GM23248 (cell line): Measurements from ENCODE around the gene SGTB. TPM values are rescaled to one million over a fixed set of nuclear protein-coding genes. Genes with fewer than 3 reads are reported as not detected.

Source experiments
- DNase-seq: peaks from one replicate; pipeline ENCODE4 v3.0.0-alpha.2; 2015
- H2AFZ ChIP-seq: fragments of 200-600 bp; sonication (generic); 2 replicates; pipeline ENCODE4 v1.6.1; 2016; ENCODE audit warnings: antibody characterized with exemption
- H3F3A ChIP-seq: fragments of 200-600 bp; sonication (generic); 2 replicates; pipeline ENCODE4 v1.6.1; 2016; ENCODE audit warnings: mild to moderate bottlenecking, antibody characterized with exemption, mixed run types; ENCODE audit not compliant: insufficient read depth
- H3K27ac ChIP-seq: fragments of 200-600 bp; sonication (generic); 2 replicates; pipeline ENCODE4 v1.5.1; 2016; ENCODE audit warnings: mild to moderate bottlenecking
- H3K27me3 ChIP-seq: fragments of 200-600 bp; sonication (generic); replicated peaks from 2 replicates; pipeline ENCODE4 v1.6.1; 2016; ENCODE audit warnings: mild to moderate bottlenecking; ENCODE audit not compliant: insufficient read depth
- H3K36me3 ChIP-seq: fragments of 200-600 bp; sonication (generic); 2 replicates; pipeline ENCODE4 v1.6.1; 2016; ENCODE audit warnings: low read depth, mild to moderate bottlenecking
- H3K4me1 ChIP-seq: fragments of 200-600 bp; sonication (generic); 2 replicates; pipeline ENCODE4 v1.6.1; 2016; ENCODE audit warnings: mild to moderate bottlenecking; ENCODE audit not compliant: insufficient read depth
- H3K4me2 ChIP-seq: fragments of 200-600 bp; sonication (generic); one replicate; pipeline ENCODE4 v1.6.1; 2016; ENCODE audit warnings: mild to moderate bottlenecking; ENCODE audit not compliant: unreplicated experiment
- H3K4me3 ChIP-seq: fragments of 200-600 bp; sonication (generic); 2 replicates; pipeline ENCODE4 v1.5.1; 2016; ENCODE audit warnings: mild to moderate bottlenecking
- H3K79me2 ChIP-seq: fragments of 200-600 bp; sonication (generic); 2 replicates; pipeline ENCODE4 v1.6.1; 2016; ENCODE audit warnings: mild to moderate bottlenecking; ENCODE audit not compliant: insufficient read depth
- H3K9ac ChIP-seq: fragments of 200-600 bp; sonication (generic); 2 replicates; pipeline ENCODE4 v1.6.1; 2016; ENCODE audit warnings: mild to moderate bottlenecking
- H3K9me2 ChIP-seq: fragments of 200-600 bp; sonication (generic); 2 replicates; pipeline ENCODE4 v1.6.1; 2016; ENCODE audit warnings: mixed run types, mild to moderate bottlenecking, moderate library complexity; ENCODE audit not compliant: insufficient read depth
- H3K9me3 ChIP-seq: fragments of 200-600 bp; sonication (generic); one replicate; pipeline ENCODE4 v1.6.1; 2017; ENCODE audit warnings: low read depth
- H4K20me1 ChIP-seq: fragments of 200-600 bp; sonication (generic); 2 replicates; pipeline ENCODE4 v1.6.0; 2016; ENCODE audit not compliant: insufficient read depth
- EZH2 ChIP-seq: fragments of 200-600 bp; sonication (generic); IDR thresholded peaks from 2 replicates; pipeline ENCODE4 v1.6.1; 2018; ENCODE audit warnings: antibody characterized with exemption, mild to moderate bottlenecking; ENCODE audit not compliant: insufficient read depth, poor library complexity, severe bottlenecking
- EZH2phosphoT487 ChIP-seq: fragments of 200-600 bp; sonication (generic); IDR thresholded peaks from 2 replicates; pipeline ENCODE4 v1.6.1; 2018; ENCODE audit warnings: antibody characterized with exemption, moderate library complexity, mild to moderate bottlenecking, low read depth; ENCODE audit not compliant: insufficient read depth
- WGBS, 2 experiments: methylation state at CpG; one replicate each; pipeline ENCODE4 v1.1.6; 2015 to 2017; ENCODE audit warnings: low lambda C conversion rate in 2 of 2, low coverage in 1 of 2; ENCODE audit errors: missing lambda C conversion rate in 2 of 2; 5-methylcytosine and 5-hydroxymethylcytosine counted together
- in situ Hi-C: fragments of 300-500 bp; cut with MboI; formaldehyde crosslinking; loops from 2 replicates; pipeline ENCODE4 v1.15.0; 2020
- polyA plus RNA-seq: library from polyadenylated mRNA; unstranded; fragments of >200 nt; fragmentation: Nextera tagmentation; extraction: Ambion mirVana; gene quantifications from 2 replicates; pipeline ENCODE4 v1.2.1, GENCODE V29; 2016
- total RNA-seq: library from RNA; depleted of rRNA; stranded (reverse); fragments of >200 nt; shearing (Covaris generic); gene quantifications from 2 replicates; pipeline ENCODE4 v1.2.3, GENCODE V29; 2014; rRNA removed

SGTB gene
- total and polyA plus RNA-seq, 2 experiments from 2014 or later, result 16.3 to 39.9 TPM

- Histone ChIP-seq H3K27me3 (no peaks in the 10 kb centered on the region), H3K36me3 (peaks cover 24% of the 10 kb centered on the region), H3K9me2 (no peaks in the 10 kb centered on the region), H3K9me3 (no peaks in the 10 kb centered on the region), H3K4me3 (no peak overlapping the region), H3K4me1 (peaks cover 21% of the 10 kb centered on the region), H3K9ac (no peak overlapping the region), H2AFZ (no peak overlapping the region), H3K27ac (no peak overlapping the region), H3F3A (peaks cover 4% of the 10 kb centered on the region; the same call in 1 of the 2 replicates), H3K79me2 (peaks cover 91% of the 10 kb centered on the region), H3K4me2 (peak overlapping the region; percentile 30), H4K20me1 (peaks cover 6% of the 10 kb centered on the region; the same call in 1 of the 2 replicates)
- peak; percentile 30 for DNase-seq
- no peak for TF ChIP-seq EZH2
- TF ChIP-seq EZH2phosphoT487, result no peak
- WGBS, 2 experiments, result 95% methylated on average over 4 of the region's 4 CpGs
- in situ Hi-C loops, result no loop called here
These were observed 101.9 kb downstream of the SGTB start for GRCh38 chr5:65620021-65620420.

Other genes starting within 250 kb of the SGTB start
- gene ADAMTS6, start 240.2 kb downstream of the SGTB start, total RNA-seq, result 62.5 and 76.0 TPM in 2 replicates
- 7.9 and 10.1 TPM in 2 replicates for gene ADAMTS6, start 240.2 kb downstream of the SGTB start, polyA plus RNA-seq
- gene CENPK, start 158.9 kb downstream of the SGTB start, total RNA-seq, result 17.2 and 22.4 TPM in 2 replicates
- 22.1 and 23.9 TPM in 2 replicates for gene CENPK, start 158.9 kb downstream of the SGTB start, polyA plus RNA-seq
- gene PPWD1, start 158.8 kb downstream of the SGTB start, total RNA-seq, result 24.7 and 56.8 TPM in 2 replicates
- gene PPWD1, start 158.8 kb downstream of the SGTB start, polyA plus RNA-seq, result 22.5 and 23.9 TPM in 2 replicates
- 17.8 and 19.1 TPM in 2 replicates for gene TRIM23, start 97.8 kb downstream of the SGTB start, total RNA-seq
- gene TRIM23, start 97.8 kb downstream of the SGTB start, polyA plus RNA-seq, result 2.7 and 2.9 TPM in 2 replicates
- gene SHLD3, start 97.1 kb downstream of the SGTB start, total RNA-seq, result 1.2 and 1.5 TPM in 2 replicates
- 2.3 and 2.6 TPM in 2 replicates for gene SHLD3, start 97.1 kb downstream of the SGTB start, polyA plus RNA-seq
- gene TRAPPC13, start 97.1 kb downstream of the SGTB start, total RNA-seq, result 19.5 and 24.4 TPM in 2 replicates
- gene TRAPPC13, start 97.1 kb downstream of the SGTB start, polyA plus RNA-seq, result 20.1 and 21.1 TPM in 2 replicates
- gene NLN, start 96 bp upstream of the SGTB start, total RNA-seq, result 37.7 and 58.3 TPM in 2 replicates
- 49.6 and 54.9 TPM in 2 replicates for gene NLN, start 96 bp upstream of the SGTB start, polyA plus RNA-seq
- 110 and 112 TPM in 2 replicates for gene ERBIN, start 204.5 kb upstream of the SGTB start, total RNA-seq
- 42.8 and 46.4 TPM in 2 replicates for gene ERBIN, start 204.5 kb upstream of the SGTB start, polyA plus RNA-seq